Erythroblast (primary cell): Measurements from ENCODE around the gene ACTR2.

Source experiments
- GATA1 ChIP-seq: IDR thresholded peaks from 2 replicates; pipeline ENCODE4 v1.6.1; 2011; ENCODE audit warnings: low read depth, mild to moderate bottlenecking, control low read depth, low read length, moderate library complexity
- POLR2A ChIP-seq: IDR thresholded peaks from 2 replicates; pipeline ENCODE4 v1.6.1; 2011; ENCODE audit warnings: mild to moderate bottlenecking, low read length

DNA sequence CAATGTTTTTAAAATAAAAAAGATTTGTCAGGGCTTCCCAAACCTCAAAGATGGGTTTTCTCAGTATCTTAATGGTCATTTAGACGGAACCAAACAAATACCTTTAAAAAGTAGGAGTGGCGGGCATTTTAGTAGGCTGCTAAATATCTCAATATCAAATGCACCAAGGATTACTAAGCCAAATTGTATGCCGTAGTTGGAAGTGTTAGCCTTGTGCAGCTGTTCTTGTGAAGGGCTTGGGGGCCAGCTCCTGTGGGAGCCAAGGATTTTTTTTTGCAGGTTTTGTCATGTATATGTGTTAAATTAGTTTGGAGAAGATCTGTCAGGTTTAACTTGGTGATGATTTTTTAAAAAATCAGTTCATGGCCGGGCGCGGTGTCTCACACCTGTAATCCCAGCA, 52.1 kb downstream of the ACTR2 start:
- TF ChIP-seq POLR2A (no peak), GATA1 (no peak)
